ENCODE results near the gene SLC24A1.
"Not testable (repeated sequence)": the region's sequence is repeated elsewhere in the genome, so short reads cannot be mapped to it uniquely, and the experiment has no call there.

SLC24A1 gene

GRCh38 chr15:65595960-65596359, 25.8 kb upstream of the SLC24A1 start:
- 83 to 97% methylated on average over 2 to 3 of the region's 3 CpGs for WGBS, 2 experiments
- H3K36me3 ChIP-seq (ENCODE audit: control insufficient read depth, insufficient read depth, low read length): peaks cover 40% of the 10 kb centered on the region
- H3K4me1 ChIP-seq (ENCODE audit: control insufficient read depth, insufficient read depth, low read length): no peaks in the 10 kb centered on the region

GRCh38 chr15:65598468-65598867, 23.3 kb upstream of the SLC24A1 start:
- Histone ChIP-seq H3K4me1 (ENCODE audit: control insufficient read depth, insufficient read depth, low read length) (no peaks in the 10 kb centered on the region), H3K36me3 (ENCODE audit: control insufficient read depth, insufficient read depth, low read length) (peaks cover 32% of the 10 kb centered on the region), H3K27me3 (ENCODE audit: control insufficient read depth, insufficient read depth, low read length, poor library complexity, severe bottlenecking) (no peaks in the 10 kb centered on the region), H3K9me3 (ENCODE audit: control insufficient read depth, low read length) (no peaks in the 10 kb centered on the region), H3K27ac (ENCODE audit: insufficient read depth, low read depth, low read length, poor library complexity, severe bottlenecking) (no peak overlapping the region), H3K4me3 (ENCODE audit: insufficient read depth, low read depth, low read length) (no peak overlapping the region)
- WGBS, 2 experiments: 96 to 100% methylated on average over 2 of the region's 2 CpGs

More at GRCh38 chr15:65595960-65596359, 25.8 kb upstream of the SLC24A1 start:
- no peak overlapping the region for H3K4me3 ChIP-seq (ENCODE audit: insufficient read depth, low read depth, low read length)
- no peaks in the 10 kb centered on the region for H3K27me3 ChIP-seq (ENCODE audit: control insufficient read depth, insufficient read depth, low read length, poor library complexity, severe bottlenecking)
- no peaks in the 10 kb centered on the region for H3K9me3 ChIP-seq (ENCODE audit: control insufficient read depth, low read length)
- no peak overlapping the region for H3K27ac ChIP-seq (ENCODE audit: insufficient read depth, low read depth, low read length, poor library complexity, severe bottlenecking)

- H3K36me3 ChIP-seq (ENCODE audit: control insufficient read depth, insufficient read depth, low read length): peaks cover 28% of the 10 kb centered on the region
Observed at GRCh38 chr15:65599677-65600076, 22.1 kb upstream of the SLC24A1 start.

GRCh38 chr15:65603134-65603533, 18.6 kb upstream of the SLC24A1 start:
- Histone ChIP-seq H3K27ac (ENCODE audit: insufficient read depth, low read depth, low read length, poor library complexity, severe bottlenecking) (no peak overlapping the region), H3K36me3 (ENCODE audit: control insufficient read depth, insufficient read depth, low read length) (peaks cover 15% of the 10 kb centered on the region), H3K4me3 (ENCODE audit: insufficient read depth, low read depth, low read length) (no peak overlapping the region), H3K9me3 (ENCODE audit: control insufficient read depth, low read length) (no peaks in the 10 kb centered on the region), H3K4me1 (ENCODE audit: control insufficient read depth, insufficient read depth, low read length) (no peaks in the 10 kb centered on the region), H3K27me3 (ENCODE audit: control insufficient read depth, insufficient read depth, low read length, poor library complexity, severe bottlenecking) (no peaks in the 10 kb centered on the region)
- 89 to 93% methylated on average over 2 of the region's 2 CpGs for WGBS, 2 experiments

More at GRCh38 chr15:65599677-65600076, 22.1 kb upstream of the SLC24A1 start:
- Histone ChIP-seq H3K27ac (ENCODE audit: insufficient read depth, low read depth, low read length, poor library complexity, severe bottlenecking) (no peak overlapping the region), H3K4me1 (ENCODE audit: control insufficient read depth, insufficient read depth, low read length) (no peaks in the 10 kb centered on the region), H3K27me3 (ENCODE audit: control insufficient read depth, insufficient read depth, low read length, poor library complexity, severe bottlenecking) (no peaks in the 10 kb centered on the region), H3K4me3 (ENCODE audit: insufficient read depth, low read depth, low read length) (no peak overlapping the region), H3K9me3 (ENCODE audit: control insufficient read depth, low read length) (no peaks in the 10 kb centered on the region)
- 89 to 90% methylated on average over 4 to 5 of the region's 5 CpGs for WGBS, 2 experiments

- Histone ChIP-seq H3K27ac (ENCODE audit: insufficient read depth, low read depth, low read length, poor library complexity, severe bottlenecking) (no peak overlapping the region), H3K4me3 (ENCODE audit: insufficient read depth, low read depth, low read length) (no peak overlapping the region), H3K27me3 (ENCODE audit: control insufficient read depth, insufficient read depth, low read length, poor library complexity, severe bottlenecking) (no peaks in the 10 kb centered on the region), H3K36me3 (ENCODE audit: control insufficient read depth, insufficient read depth, low read length) (peaks cover 15% of the 10 kb centered on the region), H3K9me3 (ENCODE audit: control insufficient read depth, low read length) (no peaks in the 10 kb centered on the region), H3K4me1 (ENCODE audit: control insufficient read depth, insufficient read depth, low read length) (no peaks in the 10 kb centered on the region)
- WGBS, 2 experiments: 80 to 100% methylated on average over 1 of the region's 1 CpG
Observed at GRCh38 chr15:65603559-65603958, 18.2 kb upstream of the SLC24A1 start.

- Histone ChIP-seq H3K36me3 (ENCODE audit: control insufficient read depth, insufficient read depth, low read length) (no peaks in the 10 kb centered on the region), H3K27me3 (ENCODE audit: control insufficient read depth, insufficient read depth, low read length, poor library complexity, severe bottlenecking) (no peaks in the 10 kb centered on the region), H3K9me3 (ENCODE audit: control insufficient read depth, low read length) (no peaks in the 10 kb centered on the region), H3K4me1 (ENCODE audit: control insufficient read depth, insufficient read depth, low read length) (peaks cover 16% of the 10 kb centered on the region), H3K27ac (ENCODE audit: insufficient read depth, low read depth, low read length, poor library complexity, severe bottlenecking) (peak within 1 kb of the TSS; percentile 87), H3K4me3 (ENCODE audit: insufficient read depth, low read depth, low read length) (peak within 1 kb of the TSS; percentile 96)
- 0 to 1% methylated on average over 64 of the region's 64 CpGs for WGBS, 2 experiments
Observed at GRCh38 chr15:65610871-65611718, 10.6 kb upstream of the SLC24A1 start, which contains the start of gene INTS14. INTS14 (minus strand) TSS chr15:65611131; CDS start chr15:65607380, 3,751 bp downstream.

- 48 to 49% methylated on average over 5 of the region's 5 CpGs for whole genome bisulfite sequencing, 2 experiments
- H3K27me3 ChIP-seq (ENCODE audit: control insufficient read depth, insufficient read depth, low read length, poor library complexity, severe bottlenecking): no peaks in the 10 kb centered on the region
- peak overlapping the region; percentile 96 for H3K4me3 ChIP-seq (ENCODE audit: insufficient read depth, low read depth, low read length)
- no peaks in the 10 kb centered on the region for H3K36me3 ChIP-seq (ENCODE audit: control insufficient read depth, insufficient read depth, low read length)
- peak overlapping the region; percentile 87 for H3K27ac ChIP-seq (ENCODE audit: insufficient read depth, low read depth, low read length, poor library complexity, severe bottlenecking)
- peaks cover 16% of the 10 kb centered on the region for H3K4me1 ChIP-seq (ENCODE audit: control insufficient read depth, insufficient read depth, low read length)
- no peaks in the 10 kb centered on the region for H3K9me3 ChIP-seq (ENCODE audit: control insufficient read depth, low read length)
Observed at GRCh38 chr15:65611888-65612615, 9.7 kb upstream of the SLC24A1 start.

- Histone ChIP-seq H3K4me1 (ENCODE audit: control insufficient read depth, insufficient read depth, low read length) (peaks cover 16% of the 10 kb centered on the region), H3K9me3 (ENCODE audit: control insufficient read depth, low read length) (no peaks in the 10 kb centered on the region), H3K27me3 (ENCODE audit: control insufficient read depth, insufficient read depth, low read length, poor library complexity, severe bottlenecking) (no peaks in the 10 kb centered on the region), H3K27ac (ENCODE audit: insufficient read depth, low read depth, low read length, poor library complexity, severe bottlenecking) (peak overlapping the region; percentile 87), H3K36me3 (ENCODE audit: control insufficient read depth, insufficient read depth, low read length) (no peaks in the 10 kb centered on the region), H3K4me3 (ENCODE audit: insufficient read depth, low read depth, low read length) (no peak overlapping the region)
- WGBS, 2 experiments: 84 to 87% methylated on average over 2 of the region's 2 CpGs
Observed at GRCh38 chr15:65612616-65612946, 9.2 kb upstream of the SLC24A1 start.

- Histone ChIP-seq H3K27me3 (ENCODE audit: control insufficient read depth, insufficient read depth, low read length, poor library complexity, severe bottlenecking) (no peaks in the 10 kb centered on the region), H3K36me3 (ENCODE audit: control insufficient read depth, insufficient read depth, low read length) (no peaks in the 10 kb centered on the region), H3K4me3 (ENCODE audit: insufficient read depth, low read depth, low read length) (no peak overlapping the region), H3K27ac (ENCODE audit: insufficient read depth, low read depth, low read length, poor library complexity, severe bottlenecking) (no peak overlapping the region), H3K4me1 (ENCODE audit: control insufficient read depth, insufficient read depth, low read length) (peaks cover 16% of the 10 kb centered on the region), H3K9me3 (ENCODE audit: control insufficient read depth, low read length) (no peaks in the 10 kb centered on the region)
- 89 to 92% methylated on average over 6 of the region's 6 CpGs for WGBS, 2 experiments
Observed at GRCh38 chr15:65612949-65613744, 8.6 kb upstream of the SLC24A1 start.

- not testable (repeated sequence) for H3K4me3 ChIP-seq (ENCODE audit: insufficient read depth, low read depth, low read length); H3K27ac ChIP-seq (ENCODE audit: insufficient read depth, low read depth, low read length, poor library complexity, severe bottlenecking); H3K27me3 ChIP-seq (ENCODE audit: control insufficient read depth, insufficient read depth, low read length, poor library complexity, severe bottlenecking); H3K36me3 ChIP-seq (ENCODE audit: control insufficient read depth, insufficient read depth, low read length); H3K9me3 ChIP-seq (ENCODE audit: control insufficient read depth, low read length)
- H3K4me1 ChIP-seq (ENCODE audit: control insufficient read depth, insufficient read depth, low read length): peaks cover 16% of the 10 kb centered on the region
- WGBS, 2 experiments: 91 to 100% methylated on average over 1 of the region's 1 CpG
Observed at GRCh38 chr15:65615887-65616286, 5.9 kb upstream of the SLC24A1 start.

All from ectodermal cell (in vitro differentiated cells).